GM19455 (cell line): Measurements from ENCODE around the gene NGEF.

ENCODE experiments used
- ATAC-seq: cut with Tn5 transposase; IDR thresholded peaks from one replicate; pipeline ENCODE4 v1.9.1; 2021; ENCODE audit not compliant: unreplicated experiment

Gene NGEF

GRCh38 chr2:233044974-233045605, 32.0 kb upstream of the NGEF start:
- no peak for ATAC-seq

GRCh38 chr2:233042549-233042948, 29.5 kb upstream of the NGEF start:
- no peak for ATAC-seq

GRCh38 chr2:233041722-233042323, 28.8 kb upstream of the NGEF start:
- ATAC-seq, result no peak

- ATAC-seq, result no peak
Measured at GRCh38 chr2:233040571-233040970, 27.5 kb upstream of the NGEF start.

GRCh38 chr2:233039846-233040530, 26.9 kb upstream of the NGEF start:
- ATAC-seq, result no peak

- ATAC-seq, result no peak
Measured at GRCh38 chr2:233039212-233039845, 26.3 kb upstream of the NGEF start.

- ATAC-seq, result no peak
Measured at GRCh38 chr2:233037078-233037477, 24.0 kb upstream of the NGEF start.

- ATAC-seq, result no peak
Measured at GRCh38 chr2:233036162-233036838, 23.2 kb upstream of the NGEF start.

- ATAC-seq, result no peak
Measured at GRCh38 chr2:233035426-233036161, 22.5 kb upstream of the NGEF start.

GRCh38 chr2:233034091-233034882, 21.2 kb upstream of the NGEF start:
- no peak for ATAC-seq

- no peak for ATAC-seq
Measured at GRCh38 chr2:233033672-233034071, 20.6 kb upstream of the NGEF start.

GRCh38 chr2:233032551-233033320, 19.7 kb upstream of the NGEF start, which contains the start of gene NEU2:
Gene NEU2 (plus strand): TSS chr2:233032672. CDS start chr2:233032672, 0 bp downstream.
- no peak for ATAC-seq

- no peak for ATAC-seq
Measured at GRCh38 chr2:233031556-233032500, 18.8 kb upstream of the NGEF start.

GRCh38 chr2:233029321-233029720, 16.3 kb upstream of the NGEF start:
- no peak for ATAC-seq

GRCh38 chr2:233026198-233026813, 13.2 kb upstream of the NGEF start:
- no peak for ATAC-seq

GRCh38 chr2:233025706-233026105, 12.7 kb upstream of the NGEF start:
- ATAC-seq, result no peak

- no peak for ATAC-seq
Measured at GRCh38 chr2:233023761-233024410, 10.8 kb upstream of the NGEF start.
